NCI-H748 (cell line): ENCODE results near the gene ELMO3.

Experiments
- DNase-seq: peaks from one replicate; lab custom pipeline; 2025; ENCODE audit not compliant: unreplicated experiment; lab: John Stamatoyannopoulos, UW

The ELMO3 gene

DNA sequence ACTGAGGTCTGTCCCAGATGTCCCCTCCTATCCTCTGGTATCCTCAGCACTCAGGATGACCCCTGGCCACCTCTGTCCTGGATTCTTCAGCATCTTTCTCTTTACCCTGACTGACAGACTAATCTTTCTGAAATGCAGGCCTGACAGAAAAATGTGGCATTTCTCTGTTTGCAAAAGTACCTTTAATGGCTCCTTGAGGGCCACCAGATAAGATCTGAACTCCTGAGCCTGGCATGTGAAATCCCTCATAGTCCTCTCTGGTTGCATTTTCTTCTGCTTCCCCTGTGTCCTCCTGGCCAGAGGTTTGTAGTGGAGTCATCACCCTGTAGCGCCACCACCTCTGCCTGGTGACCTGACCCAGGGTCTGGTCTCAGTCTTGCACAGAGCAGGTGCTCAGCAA lies 2.0 kb upstream of the ELMO3 start:
- DNase-seq, result no peak

DNA sequence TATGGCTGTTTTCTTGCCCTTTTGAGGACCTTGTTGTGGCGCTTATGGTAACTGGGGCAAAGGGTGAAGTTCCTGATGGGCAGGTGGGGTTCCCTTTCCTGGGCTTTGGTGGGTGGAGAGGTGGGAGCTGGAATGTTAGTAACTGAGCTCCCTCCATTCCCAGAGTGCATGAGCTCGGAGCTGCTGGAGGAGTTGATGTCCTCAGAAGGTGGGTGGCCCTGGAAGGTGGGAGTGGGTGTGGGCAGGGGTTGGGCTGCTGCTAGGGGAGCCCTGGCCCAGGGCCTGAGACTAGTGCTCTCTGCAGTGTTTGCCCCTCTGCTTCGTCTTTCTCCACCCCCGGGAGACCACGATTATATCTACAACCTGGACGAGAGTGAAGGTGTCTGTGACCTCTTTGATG lies 1.2 kb upstream of the ELMO3 start:
- no peak for DNase-seq

DNA sequence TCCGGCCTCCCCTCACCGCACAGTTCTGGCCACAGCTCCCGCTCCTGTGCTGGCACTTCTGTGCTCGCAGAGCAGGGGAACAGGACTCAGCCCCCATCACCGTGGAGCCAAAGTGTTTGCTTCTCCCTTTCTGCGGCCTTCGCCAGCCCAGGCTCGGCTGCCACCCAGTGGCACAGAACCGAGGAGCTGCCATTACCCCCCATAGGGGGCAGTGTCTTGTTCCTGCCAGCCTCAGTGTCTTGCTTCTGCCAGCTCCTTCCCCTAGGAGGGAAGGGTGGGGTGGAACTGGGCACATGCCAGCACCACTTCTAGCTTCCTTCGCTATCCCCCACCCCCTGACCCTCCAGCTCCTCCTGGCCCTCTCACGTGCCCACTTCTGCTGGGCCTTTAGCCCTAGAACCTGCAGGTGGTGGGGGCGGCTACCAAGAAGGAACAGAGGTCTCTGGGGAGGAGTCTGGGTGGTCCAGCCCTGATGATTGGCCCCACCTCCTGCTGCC lies 645 bp upstream of the ELMO3 start:
- DNase-seq, result peak; percentile 21

DNA sequence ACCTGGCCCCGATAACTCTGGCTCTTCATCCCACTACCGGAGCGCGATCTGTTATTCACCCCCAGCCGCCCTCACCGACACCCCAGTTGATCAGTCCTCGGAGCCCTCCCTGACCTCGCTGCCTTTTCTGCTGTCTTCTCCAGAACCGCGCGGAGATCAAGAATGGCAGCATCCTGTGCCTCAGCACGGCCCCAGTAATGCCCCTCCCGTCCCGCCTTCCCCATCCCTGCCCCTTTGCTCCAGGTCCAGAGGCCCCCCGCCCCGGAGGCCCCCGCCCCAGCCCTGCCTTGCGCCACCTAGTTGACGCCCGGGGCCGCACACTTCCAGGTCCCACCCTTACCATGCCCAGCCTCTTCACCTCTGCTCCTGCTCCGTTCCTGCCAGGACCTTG lies 872 bp downstream of the ELMO3 start:
- DNase-seq, result peak; percentile 24

DNA sequence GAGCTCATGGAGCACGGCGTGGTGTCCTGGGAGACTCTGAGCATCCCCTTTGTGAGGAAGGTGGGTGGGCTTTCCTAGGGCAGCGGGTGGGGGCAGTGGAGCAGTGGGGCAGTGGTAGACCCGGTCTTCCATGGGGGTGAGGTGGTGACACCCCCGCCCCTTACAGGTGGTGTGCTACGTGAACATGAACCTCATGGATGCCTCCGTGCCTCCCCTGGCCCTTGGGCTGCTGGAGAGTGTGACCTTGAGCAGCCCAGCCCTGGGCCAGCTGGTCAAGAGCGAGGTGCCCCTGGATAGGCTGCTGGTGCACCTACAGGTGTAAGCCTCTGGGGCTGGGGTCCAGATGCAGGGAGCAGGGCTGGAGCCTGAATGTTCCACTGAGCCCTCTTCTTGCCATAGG lies 1.6 kb downstream of the ELMO3 start:
- no peak for DNase-seq

DNA sequence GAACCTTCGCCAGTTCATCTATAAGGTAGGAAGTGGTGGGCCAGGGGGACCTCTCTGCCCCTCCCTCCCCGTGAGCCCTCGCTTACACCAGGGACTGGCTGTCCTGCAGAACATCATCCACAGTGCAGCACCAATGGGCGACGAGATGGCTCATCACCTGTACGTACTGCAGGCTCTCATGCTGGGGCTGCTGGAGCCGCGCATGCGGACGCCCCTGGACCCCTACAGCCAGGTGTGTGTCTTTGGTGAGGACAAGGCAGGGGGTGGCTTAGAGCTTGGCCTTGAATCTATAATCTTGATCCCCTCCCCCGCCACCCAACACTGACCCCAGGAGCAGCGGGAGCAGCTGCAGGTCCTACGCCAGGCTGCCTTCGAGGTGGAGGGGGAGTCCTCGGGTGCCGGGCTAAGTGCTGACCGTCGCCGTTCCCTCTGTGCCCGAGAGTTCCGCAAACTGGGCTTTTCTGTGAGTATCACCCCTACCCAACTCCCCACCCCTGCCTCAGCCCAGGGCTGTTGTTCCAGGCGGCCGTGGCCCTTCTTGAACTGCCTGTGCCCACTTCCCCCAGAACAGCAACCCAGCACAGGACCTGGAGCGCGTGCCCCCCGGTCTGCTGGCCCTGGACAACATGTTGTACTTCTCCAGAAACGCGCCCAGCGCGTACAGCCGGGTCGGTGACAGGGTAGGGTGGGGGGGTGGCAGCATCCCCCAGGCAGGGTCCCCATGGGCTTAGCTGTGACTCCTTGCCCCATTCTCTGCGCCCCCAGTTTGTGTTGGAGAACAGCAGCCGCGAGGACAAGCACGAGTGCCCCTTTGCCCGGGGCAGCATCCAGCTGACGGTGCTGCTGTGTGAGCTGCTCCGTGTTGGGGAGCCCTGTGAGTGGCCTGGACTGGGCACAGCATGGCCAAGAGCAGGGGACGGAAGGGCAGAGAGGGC lies 2.7 kb downstream of the ELMO3 start:
- no peak for DNase-seq

DNA sequence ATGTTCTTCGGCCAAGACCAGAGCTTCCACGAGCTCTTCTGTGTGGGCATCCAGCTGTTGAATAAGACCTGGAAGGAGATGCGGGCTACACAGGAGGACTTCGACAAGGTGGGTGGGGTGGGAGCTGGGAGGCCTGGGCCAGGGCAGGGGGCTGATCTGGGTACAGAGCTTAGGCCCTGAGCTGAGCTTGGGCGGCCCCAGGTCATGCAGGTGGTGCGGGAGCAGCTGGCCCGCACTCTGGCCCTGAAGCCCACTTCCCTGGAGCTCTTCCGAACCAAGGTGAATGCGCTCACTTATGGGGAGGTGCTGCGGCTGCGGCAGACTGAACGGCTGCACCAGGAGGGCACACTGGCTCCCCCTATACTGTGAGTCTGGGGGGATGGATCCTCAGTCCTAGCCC lies 3.5 kb downstream of the ELMO3 start:
- no peak for DNase-seq

DNA sequence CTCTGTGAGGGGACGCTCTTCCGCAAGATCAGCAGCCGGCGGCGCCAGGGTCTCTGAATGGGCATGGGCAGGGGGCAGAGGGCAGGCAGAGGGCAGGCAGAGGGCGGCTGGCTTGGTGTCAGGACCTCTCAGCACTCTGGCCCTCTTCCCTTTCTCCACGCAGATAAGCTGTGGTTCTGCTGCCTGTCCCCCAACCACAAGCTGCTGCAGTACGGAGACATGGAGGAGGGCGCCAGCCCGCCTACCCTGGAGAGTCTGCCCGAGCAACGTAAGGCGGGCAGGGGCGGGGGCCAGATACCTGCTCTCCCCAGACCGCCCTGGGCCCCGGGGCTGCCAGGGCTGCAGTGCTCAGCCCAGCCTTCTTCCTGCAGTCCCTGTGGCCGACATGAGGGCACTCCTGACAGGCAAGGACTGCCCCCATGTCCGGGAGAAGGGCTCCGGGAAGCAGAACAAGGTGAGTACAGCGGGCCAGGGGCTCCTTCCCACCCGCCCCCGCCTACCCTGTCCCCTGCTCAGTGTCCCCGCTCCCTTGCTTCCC lies 4.1 kb downstream of the ELMO3 start:
- DNase-seq, result no peak

DNA sequence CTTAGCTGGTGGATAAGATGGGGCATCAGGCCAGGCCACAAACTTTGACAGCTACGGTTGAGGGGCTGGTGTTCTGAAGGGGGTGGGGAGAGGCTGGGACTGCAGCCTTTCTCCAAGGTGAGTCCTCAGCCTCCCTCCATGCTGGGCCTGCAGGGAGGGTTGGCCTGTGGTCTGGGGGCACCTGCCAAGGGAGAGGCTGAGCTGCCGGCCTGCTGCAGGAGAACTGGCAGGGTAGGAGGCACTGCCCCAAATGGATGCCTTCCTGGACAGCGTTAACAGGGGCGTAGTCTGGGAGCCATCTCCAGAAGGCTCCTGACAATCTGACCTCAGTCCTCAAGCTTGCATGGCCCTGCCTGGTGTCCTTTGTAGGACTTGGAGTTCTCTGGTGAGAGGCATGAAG lies 5.1 kb downstream of the ELMO3 start:
- DNase-seq, result no peak

DNA sequence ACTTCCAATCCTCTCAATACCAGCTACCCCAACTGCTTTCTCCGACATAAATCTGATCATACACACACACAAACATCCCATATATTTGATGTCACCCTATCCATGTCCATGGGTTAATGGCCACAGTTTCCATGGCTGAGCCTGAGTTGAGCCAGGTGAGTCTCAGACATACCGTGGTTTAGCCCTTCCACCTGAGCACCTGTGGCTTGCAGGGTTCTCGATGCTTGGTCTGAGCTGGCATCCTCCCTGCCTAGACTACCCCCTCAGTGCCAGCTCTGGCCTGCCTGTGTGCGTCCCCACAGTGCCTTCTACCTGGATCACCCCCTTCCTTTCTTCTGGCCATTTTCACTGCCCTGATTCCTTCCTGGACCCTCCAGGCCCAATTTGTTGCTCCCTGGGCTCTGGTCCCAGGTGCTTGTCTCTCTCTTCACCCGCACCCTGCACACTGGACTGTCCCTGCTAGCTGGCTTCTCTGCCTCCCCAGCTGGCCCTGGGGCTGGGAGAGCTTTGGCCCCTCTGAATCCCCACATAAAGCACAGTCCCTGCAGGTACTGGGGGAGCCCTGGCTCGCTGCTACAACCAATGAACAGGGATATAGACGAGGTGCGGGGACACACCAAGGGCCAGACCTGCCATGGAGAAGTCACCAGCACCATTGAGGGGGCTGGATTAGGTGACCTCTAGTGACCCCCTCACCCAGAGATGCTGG lies 7.4 kb downstream of the ELMO3 start:
- DNase-seq, result no peak

DNA sequence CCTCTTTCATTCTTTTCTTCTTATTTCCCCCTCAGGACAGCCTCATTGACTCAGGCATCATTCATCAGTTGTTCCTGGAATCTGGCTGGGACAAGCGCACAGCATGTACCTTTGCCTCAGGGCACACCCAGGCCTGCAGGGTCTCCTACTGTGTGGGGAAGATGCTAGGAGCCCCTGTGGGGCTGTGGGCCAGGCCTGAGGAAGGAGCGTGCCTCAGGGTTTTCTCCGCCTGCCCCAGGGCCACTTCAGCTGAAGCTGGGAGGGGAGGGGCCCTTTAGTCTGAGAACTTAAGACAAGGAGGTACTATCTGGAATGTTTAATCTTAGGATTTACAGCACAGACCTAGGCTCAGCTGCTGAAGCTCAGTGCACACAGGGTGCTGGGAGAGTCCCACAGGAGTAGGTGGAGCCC lies 7.9 kb downstream of the ELMO3 start:
- no peak for DNase-seq

DNA sequence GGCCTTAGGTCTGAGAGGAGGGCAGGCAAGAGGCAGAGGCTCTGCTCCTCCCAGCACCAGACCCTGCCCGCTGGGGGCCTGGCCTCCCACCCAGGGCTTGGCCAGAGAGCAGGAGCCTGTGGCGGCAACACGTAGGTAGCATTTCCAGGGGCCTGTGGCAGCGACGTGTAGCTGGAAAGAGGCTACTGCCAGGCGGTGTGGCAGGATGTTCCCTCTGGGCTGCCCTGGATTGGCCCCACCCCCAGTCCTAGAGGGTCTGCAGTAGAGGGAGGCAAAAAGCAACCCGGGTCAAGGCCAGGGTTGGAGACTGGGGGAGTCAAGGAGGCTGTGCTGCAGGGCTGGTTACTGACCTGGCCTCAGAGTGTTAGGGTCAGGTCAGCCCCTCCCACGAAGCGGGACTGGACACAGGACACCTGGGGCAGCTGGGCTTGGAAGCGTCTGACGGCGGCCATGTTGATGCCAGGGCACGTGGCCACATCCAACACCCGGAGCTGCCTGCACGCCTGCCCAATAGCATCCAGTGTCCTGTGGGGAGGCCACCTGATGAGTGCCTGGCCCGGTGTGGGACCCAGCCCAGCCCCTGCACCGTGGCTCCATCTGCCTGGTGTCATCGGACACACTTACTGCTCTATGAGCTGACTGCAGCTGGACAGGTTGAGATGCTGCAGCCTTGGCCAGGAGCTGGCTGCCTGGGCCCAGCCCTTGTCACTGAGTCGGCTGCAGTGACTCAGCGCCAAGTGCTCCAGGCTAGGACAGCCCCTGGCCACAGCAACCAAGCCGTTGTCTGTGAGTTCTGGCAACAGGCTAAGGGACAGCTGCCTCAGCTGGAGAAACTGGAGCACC lies 8.5 kb downstream of the ELMO3 start:
- DNase-seq, result no peak

DNA sequence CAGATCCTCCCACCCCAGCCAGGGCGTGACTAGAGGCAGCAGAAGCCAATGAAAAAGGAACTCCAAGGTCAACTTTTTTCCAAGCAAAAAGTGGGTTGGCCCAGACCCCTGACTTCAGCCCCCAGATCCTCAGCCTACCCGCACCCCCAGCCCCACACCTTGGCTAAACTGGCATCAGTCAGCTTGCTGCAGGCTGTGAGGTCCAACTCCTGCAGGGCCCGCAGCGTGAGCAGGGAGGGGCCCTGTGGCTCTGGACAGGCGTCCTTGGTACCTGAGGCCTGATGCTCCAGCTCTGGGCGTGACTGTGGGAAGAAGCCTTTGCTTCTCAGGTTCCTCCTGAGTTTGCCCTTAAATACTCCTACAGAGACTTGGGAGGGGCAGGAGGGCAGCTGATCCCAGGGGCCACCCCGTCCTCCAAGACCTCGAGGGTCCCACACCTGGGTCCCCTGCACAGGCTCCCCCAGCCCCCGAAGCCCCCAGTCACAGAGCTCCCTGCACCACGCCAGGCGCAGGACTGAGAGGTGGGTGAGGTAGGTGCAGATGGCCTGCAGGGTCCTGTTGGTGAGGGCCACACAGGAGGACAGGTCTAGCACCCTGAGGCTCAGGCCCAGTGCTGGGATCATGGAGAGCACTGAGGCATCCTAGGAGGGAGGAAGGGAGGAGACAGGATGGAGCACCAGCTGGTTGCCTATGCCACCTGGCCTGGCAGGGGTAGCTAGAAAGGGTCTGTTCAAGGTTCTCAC lies 9.4 kb downstream of the ELMO3 start:
- no peak for DNase-seq

DNA sequence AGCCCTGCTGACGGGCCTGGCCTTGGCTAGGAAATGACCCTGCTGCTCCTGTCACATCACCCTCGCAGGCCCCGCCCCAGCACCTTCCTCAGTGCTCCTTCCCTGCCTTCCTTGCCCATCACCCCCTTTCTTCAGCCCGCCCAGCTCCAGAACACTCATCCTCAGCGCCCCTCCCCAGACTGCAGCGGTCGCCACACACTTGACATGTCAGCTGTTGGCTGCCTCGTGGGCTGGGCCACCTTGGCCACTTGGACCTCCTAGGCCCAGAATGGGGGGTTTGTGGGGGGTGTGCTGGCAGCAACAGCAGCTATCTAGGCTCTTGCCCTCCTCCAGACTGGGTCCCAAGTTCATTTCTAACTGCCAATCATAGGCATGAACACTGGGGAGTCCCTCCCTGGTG lies 10.6 kb downstream of the ELMO3 start:
- no peak for DNase-seq

DNA sequence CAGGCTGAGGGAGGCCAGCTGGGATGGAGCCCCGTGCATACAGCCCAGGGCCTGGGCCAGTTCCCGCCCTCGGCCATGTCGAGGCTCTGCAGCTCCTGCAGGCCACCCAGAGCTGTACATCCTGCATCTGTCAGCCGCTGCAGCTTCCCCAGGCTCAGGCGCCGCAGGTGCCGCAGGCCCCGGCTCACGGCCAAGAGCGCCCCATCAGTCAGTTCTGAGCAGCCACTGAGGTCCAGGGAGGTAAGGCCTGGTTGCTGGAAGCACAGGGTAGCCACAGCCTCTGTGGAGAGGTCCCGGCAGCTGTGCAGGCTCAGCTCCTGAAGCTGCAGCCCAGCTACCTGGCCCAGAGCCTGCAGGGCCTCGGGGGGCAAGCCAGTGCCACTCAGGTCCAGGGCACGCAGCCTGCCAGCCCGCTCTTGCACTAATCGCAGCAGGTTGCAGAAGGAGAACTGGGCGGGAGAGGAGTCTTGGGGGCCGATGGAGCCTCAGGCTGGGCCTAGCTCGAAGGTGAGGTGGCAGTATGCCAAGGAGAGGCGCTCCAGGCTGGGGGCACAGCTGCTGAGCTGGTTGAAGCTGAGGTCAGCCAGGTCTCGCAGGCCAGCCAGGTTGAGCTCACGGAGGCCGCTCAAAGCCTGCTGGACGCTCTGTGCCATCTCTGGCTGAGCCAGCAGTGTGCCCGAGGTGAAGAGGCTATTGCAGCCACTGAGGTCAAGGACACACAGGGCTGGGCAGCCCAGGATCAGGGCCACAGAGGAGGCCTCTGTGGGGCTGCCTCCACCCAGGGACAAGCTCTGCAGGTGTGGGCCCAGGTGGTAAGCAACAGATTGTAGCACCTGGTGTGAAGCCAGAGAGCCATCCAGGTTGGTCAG lies 11.4 kb downstream of the ELMO3 start:
- no peak for DNase-seq

DNA sequence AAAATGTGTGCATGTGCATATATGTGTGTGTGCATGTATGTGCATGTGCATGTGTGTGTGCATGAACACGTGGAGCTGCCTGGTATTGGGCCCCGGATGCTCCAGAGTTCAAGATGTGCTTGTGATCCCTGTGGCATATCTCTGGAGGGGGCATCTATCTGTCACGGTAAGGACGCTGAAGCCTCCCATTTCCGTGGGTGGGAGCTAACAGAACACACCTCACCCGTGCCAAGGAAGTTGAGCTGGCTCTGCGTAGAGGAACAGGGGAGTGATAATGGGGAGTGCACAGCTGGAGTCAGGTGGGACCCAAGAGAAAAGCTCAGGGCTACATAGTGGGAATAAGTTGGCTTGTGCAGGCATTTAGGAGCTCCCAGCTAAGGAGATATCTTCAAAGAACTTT lies 12.7 kb downstream of the ELMO3 start:
- DNase-seq, result no peak

DNA sequence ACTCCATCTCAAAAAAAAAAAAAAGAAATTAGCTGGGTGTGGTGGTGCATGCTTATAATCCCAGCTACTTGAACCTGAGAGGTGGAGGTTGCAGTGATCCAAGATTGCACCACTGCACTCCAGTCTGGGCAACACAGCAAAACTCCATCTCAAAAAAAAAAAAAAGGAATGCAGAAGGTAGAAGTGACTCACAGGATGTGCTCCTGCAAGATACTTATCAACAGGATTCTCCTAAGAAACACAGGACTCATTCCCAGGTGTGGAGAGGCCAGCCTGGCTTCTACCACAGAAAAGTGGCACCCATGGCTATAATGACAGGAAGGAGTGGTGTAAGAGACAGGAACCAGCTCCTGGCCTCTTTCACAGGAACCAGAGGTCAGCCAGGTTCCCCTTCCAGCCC lies 13.8 kb downstream of the ELMO3 start:
- no peak for DNase-seq

DNA sequence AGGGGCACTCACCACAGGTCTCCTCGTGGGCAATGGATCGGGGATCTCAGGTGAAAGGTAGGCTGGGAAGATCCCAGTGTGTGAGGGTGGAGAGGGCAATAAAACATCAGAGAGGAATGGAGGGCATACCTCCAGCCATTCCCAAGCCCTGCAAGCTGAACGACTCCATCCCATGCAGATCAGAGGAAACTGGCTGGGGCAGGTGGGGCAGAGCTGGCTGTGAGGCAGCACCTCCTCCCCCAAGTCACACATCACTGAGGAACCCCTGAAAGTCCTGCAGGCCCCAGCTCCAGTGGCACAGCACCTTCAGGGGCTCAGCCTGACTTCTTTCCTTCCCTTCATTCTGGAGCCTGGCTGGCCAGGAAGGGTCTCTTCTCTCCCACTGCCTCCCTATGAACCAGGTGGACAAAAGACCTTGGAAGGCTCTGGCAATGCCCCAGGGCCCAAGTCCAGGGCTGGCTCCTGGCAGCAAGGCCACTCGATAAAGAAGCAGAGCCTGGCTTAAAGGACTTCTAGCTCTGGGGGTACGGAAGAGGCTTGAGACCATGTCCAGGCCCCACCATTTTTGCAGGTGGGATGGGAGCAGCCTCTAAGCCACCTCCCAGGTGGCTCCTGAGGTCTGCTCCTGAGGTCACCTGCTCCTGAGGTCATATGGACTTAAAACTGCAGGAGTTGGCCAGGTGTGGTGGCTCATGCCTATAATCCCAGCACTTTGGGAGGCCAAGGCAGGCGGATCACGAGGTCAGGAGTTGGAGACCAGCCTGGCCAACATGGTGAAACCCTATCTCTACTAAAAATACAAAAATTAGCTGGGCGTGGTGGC lies 14.5 kb downstream of the ELMO3 start:
- DNase-seq, result no peak

DNA sequence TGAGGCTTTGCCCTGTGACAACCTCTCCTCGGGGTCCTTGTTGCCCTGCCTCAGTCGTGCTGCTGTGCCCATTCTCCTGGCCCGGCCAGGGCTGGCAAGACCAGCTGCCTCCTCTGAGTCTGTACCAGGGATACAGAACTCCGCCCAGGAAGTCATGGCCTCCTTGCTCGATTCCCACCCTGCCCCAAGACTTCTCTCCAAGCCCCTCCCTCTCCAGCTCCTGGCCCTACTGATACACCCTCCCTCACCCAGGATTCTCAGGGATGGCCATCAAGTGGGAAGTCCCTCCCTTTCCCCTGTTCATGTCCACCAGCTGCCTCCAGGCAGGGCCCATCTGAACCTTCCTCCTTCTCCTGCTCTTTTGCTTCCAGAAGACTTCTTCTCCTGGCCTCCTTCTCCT lies 16.8 kb downstream of the ELMO3 start:
- no peak for DNase-seq
